AG04449 (cell line): ENCODE measurements around the gene DYRK1A.

Source experiments
- CTCF ChIA-PET: fragments of 350-600 bp; formaldehyde crosslinking; extraction: SDS; loops from one replicate; lab custom pipeline; 2021; ENCODE audit warnings: antibody characterized with exemption; lab: Yijun Ruan, JAX
- POLR2A ChIA-PET: fragments of 400-600, 350-600 bp; formaldehyde crosslinking; extraction: SDS; loops from one replicate; lab custom pipeline; 2020; ENCODE audit warnings: antibody characterized with exemption, inconsistent platforms; lab: Yijun Ruan, JAX
- DNase-seq: peaks from one replicate; pipeline ENCODE4 v3.0.0-alpha.2; 2010; ENCODE audit warnings: low read depth, low spot score
- H3K4me3 ChIP-seq: 2 replicates; pipeline ENCODE4 v1.5.1; 2011; ENCODE audit warnings: low read depth, mild to moderate bottlenecking, control low read depth, low read length
- TF ChIP-seq, protein P1 (sequence below): IDR thresholded peaks from one replicate; pipeline ENCODE4 v1.5.1; 2011; ENCODE audit warnings: mild to moderate bottlenecking, moderate library complexity, low read length, control low read depth, inconsistent platforms; ENCODE audit not compliant: insufficient read depth; ENCODE audit errors: missing control alignments

Gene DYRK1A

DNA sequence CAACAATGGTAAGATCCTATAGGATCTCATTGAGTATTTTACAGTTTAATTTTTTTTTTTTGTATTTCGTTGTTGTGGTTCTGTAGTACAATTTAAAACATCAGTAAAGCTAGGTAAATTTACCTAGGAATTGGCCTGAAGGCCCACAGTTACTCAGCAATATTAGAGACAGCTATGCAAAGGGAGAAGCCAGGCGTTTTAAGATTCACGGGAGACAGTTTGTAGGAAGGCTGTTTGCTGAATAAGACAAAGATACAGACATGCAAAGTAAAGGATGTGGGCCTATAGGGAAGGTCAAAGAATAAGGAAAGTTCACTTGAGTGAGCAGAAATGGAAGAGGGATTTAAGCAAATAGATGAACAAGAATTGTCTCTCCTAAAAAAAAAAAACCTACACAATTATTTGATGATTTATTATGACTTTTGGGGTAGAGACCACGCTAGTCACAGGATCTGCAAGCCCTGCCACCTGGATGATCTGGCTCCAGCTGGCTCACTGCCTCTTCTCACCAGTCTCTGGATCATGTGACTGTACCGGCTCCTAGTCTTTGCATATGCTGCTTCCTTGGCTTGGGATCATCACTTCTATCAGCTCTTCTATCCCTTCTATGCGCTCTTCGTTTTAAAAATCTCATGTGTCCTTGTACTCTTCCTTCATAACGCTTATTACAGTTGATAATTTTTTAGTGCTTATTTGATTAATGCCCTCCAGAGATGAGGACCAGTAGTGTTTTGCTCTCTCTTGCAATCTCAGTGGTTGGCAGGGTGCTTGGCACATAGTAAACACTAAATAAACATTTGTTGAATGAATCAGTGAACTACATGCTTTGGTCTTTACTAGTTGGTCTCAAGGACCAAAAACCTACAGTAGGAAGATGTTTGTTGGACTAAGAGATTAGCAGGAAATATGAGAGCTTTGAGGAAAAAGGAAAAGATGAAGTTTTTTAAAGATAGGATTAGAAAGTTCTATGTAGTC is 14.1 kb downstream of the DYRK1A start:
- no peak overlapping the region for H3K4me3 ChIP-seq
- TF ChIP-seq, protein P1, sequence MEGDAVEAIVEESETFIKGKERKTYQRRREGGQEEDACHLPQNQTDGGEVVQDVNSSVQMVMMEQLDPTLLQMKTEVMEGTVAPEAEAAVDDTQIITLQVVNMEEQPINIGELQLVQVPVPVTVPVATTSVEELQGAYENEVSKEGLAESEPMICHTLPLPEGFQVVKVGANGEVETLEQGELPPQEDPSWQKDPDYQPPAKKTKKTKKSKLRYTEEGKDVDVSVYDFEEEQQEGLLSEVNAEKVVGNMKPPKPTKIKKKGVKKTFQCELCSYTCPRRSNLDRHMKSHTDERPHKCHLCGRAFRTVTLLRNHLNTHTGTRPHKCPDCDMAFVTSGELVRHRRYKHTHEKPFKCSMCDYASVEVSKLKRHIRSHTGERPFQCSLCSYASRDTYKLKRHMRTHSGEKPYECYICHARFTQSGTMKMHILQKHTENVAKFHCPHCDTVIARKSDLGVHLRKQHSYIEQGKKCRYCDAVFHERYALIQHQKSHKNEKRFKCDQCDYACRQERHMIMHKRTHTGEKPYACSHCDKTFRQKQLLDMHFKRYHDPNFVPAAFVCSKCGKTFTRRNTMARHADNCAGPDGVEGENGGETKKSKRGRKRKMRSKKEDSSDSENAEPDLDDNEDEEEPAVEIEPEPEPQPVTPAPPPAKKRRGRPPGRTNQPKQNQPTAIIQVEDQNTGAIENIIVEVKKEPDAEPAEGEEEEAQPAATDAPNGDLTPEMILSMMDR = no peak
- CTCF ChIA-PET = interaction anchor here (1.0 kb wide), 1 partner anchor 83 kb away, joined by 5 read pairs; no protein-coding TSS in a partner anchor
- DNase-seq = no peak
- POLR2A ChIA-PET = interaction anchor here (0.7 to 1.2 kb wide), 2 partner anchors 47 to 72 kb away, joined by 3 read pairs; no protein-coding TSS in a partner anchor

DNA sequence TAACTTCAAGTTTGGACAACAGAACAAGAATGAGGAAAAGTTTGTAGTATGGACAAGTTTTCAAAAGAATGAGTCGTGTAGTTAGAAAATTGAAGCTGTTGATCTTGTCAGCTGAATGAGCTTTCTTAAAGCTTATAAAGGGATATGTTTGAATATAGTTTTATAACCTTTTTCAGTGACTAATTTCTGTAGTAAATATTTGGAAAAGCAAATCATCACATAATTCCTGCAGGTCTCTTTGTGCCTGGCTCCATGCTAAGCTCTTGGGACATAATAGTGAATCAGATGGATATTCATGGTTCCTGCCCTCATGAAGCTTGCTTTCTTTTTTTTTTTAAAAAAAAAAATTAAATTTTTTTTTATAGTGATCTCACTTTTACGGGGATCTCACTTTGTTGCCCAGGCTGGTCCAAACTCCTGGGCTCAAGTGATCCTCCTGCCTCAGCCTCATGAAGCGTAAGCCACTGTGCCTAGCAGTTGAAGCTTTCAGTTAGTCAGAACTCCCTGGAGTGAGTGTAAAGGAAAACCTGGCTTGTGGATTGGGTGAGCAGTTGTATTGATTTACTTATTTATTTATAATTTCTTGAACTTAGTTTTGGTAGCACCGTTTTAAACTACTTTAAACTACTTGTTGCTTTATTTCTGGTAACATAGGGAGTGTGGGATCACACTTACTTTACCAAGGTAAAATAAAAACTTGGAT is 15.5 kb downstream of the DYRK1A start:
- DNase-seq = no peak
- no peak overlapping the region for H3K4me3 ChIP-seq
- POLR2A ChIA-PET = interaction anchor here (1.2 kb wide), 1 partner anchor 70 kb away, joined by 3 read pairs; no protein-coding TSS in a partner anchor
- TF ChIP-seq, protein P1 = no peak
- CTCF ChIA-PET = interaction anchor here (1.0 kb wide), 1 partner anchor 82 kb away, joined by 5 read pairs; no protein-coding TSS in a partner anchor

DNA sequence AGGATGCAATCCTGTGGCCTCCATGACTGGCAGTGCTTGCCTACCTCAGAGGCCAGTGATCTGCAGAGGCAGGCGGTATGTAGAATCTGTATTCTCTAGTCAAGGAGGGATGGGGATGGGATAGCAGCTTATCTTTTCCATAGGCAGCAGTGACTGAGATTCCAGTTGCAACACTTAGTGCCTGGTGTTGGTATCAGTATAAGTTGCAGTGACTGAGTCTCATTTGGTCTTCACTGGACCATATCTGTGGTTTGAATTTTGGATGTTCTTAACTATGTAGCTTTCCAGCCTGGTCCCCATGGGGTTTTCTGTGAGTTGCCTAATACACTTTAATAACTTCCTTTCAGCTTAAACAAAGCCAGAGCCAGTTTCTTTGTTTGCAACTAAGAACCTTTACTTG is 16.5 kb downstream of the DYRK1A start:
- ChIA-PET CTCF (interaction anchor here (0.7 kb wide), 1 partner anchor 8 kb away, joined by 3 read pairs; no protein-coding TSS in a partner anchor), POLR2A (no interaction called here)
- TF ChIP-seq, protein P1 = no peak
- no peak overlapping the region for H3K4me3 ChIP-seq
- no peak for DNase-seq

DNA sequence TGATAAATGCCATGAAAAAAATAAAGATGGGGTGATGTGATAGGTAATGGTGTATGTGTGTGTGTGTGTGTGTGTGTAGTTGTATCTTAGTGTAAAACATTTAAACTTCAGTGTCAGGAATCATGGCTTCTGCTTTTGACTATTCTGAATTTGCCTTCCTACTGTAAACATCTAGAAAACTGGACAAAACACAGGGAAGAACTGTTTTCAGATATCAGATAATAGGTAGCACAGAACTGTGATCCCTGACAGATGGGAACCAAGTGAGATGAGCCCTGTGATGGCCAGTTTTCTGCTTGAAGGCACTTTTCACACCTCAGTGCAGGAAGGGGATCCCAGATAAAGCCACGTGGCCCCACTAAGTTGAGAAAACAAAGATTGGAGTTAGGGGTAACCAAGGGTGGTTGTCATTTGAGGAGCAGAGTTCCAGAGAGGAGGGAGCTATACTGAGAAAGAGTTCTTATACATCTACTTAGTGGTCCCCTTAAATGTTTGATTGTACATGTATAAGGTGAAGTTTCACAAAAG is 17.3 kb downstream of the DYRK1A start:
- POLR2A ChIA-PET = no interaction called here
- DNase-seq = no peak
- CTCF ChIA-PET = interaction anchor here (1.0 kb wide), 1 partner anchor 12 kb away, joined by 5 read pairs; no protein-coding TSS in a partner anchor

DNA sequence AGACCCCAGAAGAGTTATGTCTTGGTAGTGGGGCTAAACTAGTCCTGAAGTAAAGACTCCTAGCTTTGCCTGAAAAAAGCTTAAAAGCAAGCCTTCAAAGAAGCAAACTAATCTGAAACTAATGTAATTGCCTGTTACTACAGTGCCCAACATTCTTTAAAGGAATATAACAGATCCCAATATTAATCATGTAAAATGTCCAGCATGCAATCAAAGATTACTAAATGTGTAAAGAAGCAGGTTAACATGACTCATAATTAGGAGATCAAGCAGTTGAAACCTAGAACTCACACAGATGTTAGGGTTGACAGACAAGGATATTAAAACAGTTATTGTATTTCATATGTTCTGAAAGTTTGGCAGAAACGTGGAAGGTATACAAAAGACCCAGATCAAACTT is 17.8 kb downstream of the DYRK1A start:
- DNase-seq = no peak
- ChIA-PET POLR2A (no interaction called here), CTCF (interaction anchor here (1.0 kb wide), 1 partner anchor 13 kb away, joined by 5 read pairs; no protein-coding TSS in a partner anchor)
- TF ChIP-seq, protein P1 = no peak
- H3K4me3 ChIP-seq = no peak overlapping the region

More for the DNA sequence above, 17.3 kb downstream of the DYRK1A start:
- TF ChIP-seq, protein P1 = no peak
- no peak overlapping the region for H3K4me3 ChIP-seq
